HepG2 (cell line): ENCODE results near the gene STX1B. TPM values are rescaled to one million over a fixed set of nuclear protein-coding genes. Genes with fewer than 3 reads are reported as not detected.

Experiments
- DMAP1 ChIP-seq: IDR thresholded peaks from 2 replicates; pipeline ENCODE4 v1.6.1; 2016
- ELF1 ChIP-seq: sonication (generic); formaldehyde crosslinking; IDR thresholded peaks from 2 replicates; pipeline ENCODE4 v1.4.0; 2020; ENCODE audit warnings: missing genetic modification reagents
- GATA4 ChIP-seq: sonication (generic); IDR thresholded peaks from 2 replicates; pipeline ENCODE4 v1.6.1; 2016; ENCODE audit warnings: antibody characterized with exemption, low read depth, borderline replicate concordance
- HMG20B ChIP-seq: conservative IDR thresholded peaks from 2 replicates; pipeline ENCODE4 v1.6.1; 2016; ENCODE audit warnings: missing genetic modification reagents, missing compliant biosample characterization
- MIXL1 ChIP-seq: IDR thresholded peaks from 2 replicates; pipeline ENCODE4 v1.6.1; 2016
- MTA1 ChIP-seq: sonication (generic); formaldehyde crosslinking; IDR thresholded peaks from 2 replicates; pipeline ENCODE4 v1.4.0; 2020; ENCODE audit warnings: missing genetic modification reagents, mild to moderate bottlenecking, borderline replicate concordance
- MXI1 ChIP-seq: IDR thresholded peaks from 3 replicates; pipeline ENCODE4 v1.6.1; 2012; ENCODE audit warnings: low read depth, low read length, inconsistent platforms, borderline replicate concordance
- RBFOX2 ChIP-seq: fragments of 200-400 bp; formaldehyde crosslinking; IDR thresholded peaks from 2 replicates; pipeline ENCODE4 v1.6.1; 2017; ENCODE audit warnings: low read depth, mild to moderate bottlenecking, low read length
- RELA ChIP-seq: sonication (generic); formaldehyde crosslinking; IDR thresholded peaks from 2 replicates; pipeline ENCODE4 v1.4.0; 2020; ENCODE audit warnings: missing genetic modification reagents
- TAF15 ChIP-seq: fragments of 200-400 bp; formaldehyde crosslinking; IDR thresholded peaks from one replicate; pipeline ENCODE4 v1.6.1; 2018; ENCODE audit warnings: mild to moderate bottlenecking, low read depth, low read length; ENCODE audit not compliant: poor library complexity, severe bottlenecking
- ZBTB21 ChIP-seq: sonication (generic); formaldehyde crosslinking; IDR thresholded peaks from 2 replicates; pipeline ENCODE4 v1.4.0; 2020; ENCODE audit warnings: missing genetic modification reagents
- ZNF414 ChIP-seq: sonication (generic); formaldehyde crosslinking; IDR thresholded peaks from 2 replicates; pipeline ENCODE4 v1.5.0; 2020; ENCODE audit warnings: missing genetic modification reagents
- ZNF720 ChIP-seq: sonication (generic); formaldehyde crosslinking; IDR thresholded peaks from 2 replicates; pipeline ENCODE4 v1.4.0; 2020; ENCODE audit warnings: missing genetic modification reagents
- ZNF768 ChIP-seq: sonication (generic); formaldehyde crosslinking; IDR thresholded peaks from 2 replicates; pipeline ENCODE4 v1.4.0; 2020; ENCODE audit warnings: missing genetic modification reagents
- ZUFSP ChIP-seq: sonication (generic); formaldehyde crosslinking; IDR thresholded peaks from 2 replicates; pipeline ENCODE4 v1.9.0; 2021; ENCODE audit warnings: missing genetic modification reagents, mild to moderate bottlenecking, borderline replicate concordance
- polyA plus RNA-seq, 8 experiments: library from polyadenylated mRNA; depleted of rRNA in 3 of 8; stranded (reverse) in 7 of 8; unstranded in 1 of 8; fragments of >200 nt; fragmentation: Illumina TruSeq in 4 of 8; extraction: Trizol in 4 of 8; gene quantifications; 2 replicates each; pipeline versions ENCODE4 v1.2.1 to v1.2.3, GENCODE V29; 2011 to 2016; ENCODE audit warnings: low read depth in 4 of 8, missing spikeins in 1 of 8, mixed read lengths in 1 of 8; ENCODE audit not compliant: insufficient read depth in 1 of 8
- total RNA-seq, 5 experiments: library from RNA; depleted of rRNA; stranded (reverse); fragments of >200 nt; fragmentation: Illumina TruSeq; extraction: Trizol; gene quantifications; 2 replicates each; pipeline ENCODE4 v1.2.3, GENCODE V29; 2016; ENCODE audit warnings: low read depth in 1 of 5
- TF ChIP-seq, protein P1 (sequence below): sonication (generic); formaldehyde crosslinking; IDR thresholded peaks from 2 replicates; pipeline ENCODE4 v1.4.0; 2020; ENCODE audit warnings: missing genetic modification reagents
- TF ChIP-seq, protein P2 (sequence below): sonication (generic); formaldehyde crosslinking; IDR thresholded peaks from one replicate; pipeline ENCODE4 v1.5.1; 2020; ENCODE audit warnings: mild to moderate bottlenecking, missing genetic modification reagents; ENCODE audit errors: not compliant biosample characterization

STX1B gene
- total and polyA plus RNA-seq, 2 of the 13 experiments (the other 11 are each of a cell fraction or from before 2014, with no cell fraction given), result 2.1 to 3.0 TPM

DNA sequence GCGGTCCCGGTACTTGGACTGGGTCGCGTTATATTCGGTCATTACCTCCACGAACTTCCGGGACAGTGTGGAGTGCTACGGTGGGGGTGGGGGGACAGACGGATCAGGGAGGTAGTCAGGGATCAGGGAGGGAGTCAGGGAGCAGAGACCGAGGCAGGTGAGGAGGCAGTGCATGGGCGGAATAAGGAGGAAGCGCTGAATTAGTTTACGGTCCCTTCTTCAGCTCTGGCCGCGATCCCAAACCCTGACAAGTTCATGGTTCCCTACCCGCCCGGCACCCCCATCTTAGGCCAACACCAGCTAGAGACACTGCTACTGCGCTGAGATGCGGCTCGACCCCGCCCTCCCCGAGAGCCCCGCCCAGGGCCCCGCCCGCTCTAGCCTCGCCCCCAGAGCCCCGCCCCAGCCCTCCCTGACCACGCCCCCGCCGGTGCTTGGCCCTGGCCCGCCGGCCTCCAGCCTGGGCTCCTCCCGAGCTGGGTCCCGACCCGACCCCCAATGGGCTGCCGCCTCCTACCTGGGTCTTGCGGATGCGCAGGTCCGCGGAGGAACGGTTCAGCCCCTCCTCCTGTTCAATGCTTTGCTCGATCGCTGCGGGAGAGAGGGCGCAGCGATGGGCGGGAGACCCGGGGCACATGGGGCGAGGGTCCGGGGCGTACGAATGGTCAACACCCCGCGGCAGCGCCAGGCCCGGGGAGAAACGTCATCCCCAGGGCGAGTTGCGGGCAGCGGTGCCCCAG, 13.3 kb downstream of the STX1B start (continued):
- TF ChIP-seq ZUFSP (CRISPR knock-in tag), result no peak
- TF ChIP-seq, protein P1, sequence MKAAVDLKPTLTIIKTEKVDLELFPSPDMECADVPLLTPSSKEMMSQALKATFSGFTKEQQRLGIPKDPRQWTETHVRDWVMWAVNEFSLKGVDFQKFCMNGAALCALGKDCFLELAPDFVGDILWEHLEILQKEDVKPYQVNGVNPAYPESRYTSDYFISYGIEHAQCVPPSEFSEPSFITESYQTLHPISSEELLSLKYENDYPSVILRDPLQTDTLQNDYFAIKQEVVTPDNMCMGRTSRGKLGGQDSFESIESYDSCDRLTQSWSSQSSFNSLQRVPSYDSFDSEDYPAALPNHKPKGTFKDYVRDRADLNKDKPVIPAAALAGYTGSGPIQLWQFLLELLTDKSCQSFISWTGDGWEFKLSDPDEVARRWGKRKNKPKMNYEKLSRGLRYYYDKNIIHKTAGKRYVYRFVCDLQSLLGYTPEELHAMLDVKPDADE (CRISPR knock-in tag), result 0 out of 2 replicates have a peak, but pooled peaks have one; percentile 28
- no peak; the same call in 1 of the 2 replicates for TF ChIP-seq GATA4
- TF ChIP-seq MXI1, result 0 out of 3 replicates have a peak, but pooled peaks have one; percentile 43
- peak; percentile 63 for TF ChIP-seq TAF15
- peak; percentile 19 for TF ChIP-seq ELF1 (CRISPR knock-in tag)
- peak; percentile 63 for TF ChIP-seq ZBTB21
- TF ChIP-seq MIXL1 (CRISPR knock-in tag), result peak; percentile 12; the same call in 1 of the 2 replicates
- no peak for TF ChIP-seq HMG20B (CRISPR knock-in tag)
- TF ChIP-seq, protein P2, sequence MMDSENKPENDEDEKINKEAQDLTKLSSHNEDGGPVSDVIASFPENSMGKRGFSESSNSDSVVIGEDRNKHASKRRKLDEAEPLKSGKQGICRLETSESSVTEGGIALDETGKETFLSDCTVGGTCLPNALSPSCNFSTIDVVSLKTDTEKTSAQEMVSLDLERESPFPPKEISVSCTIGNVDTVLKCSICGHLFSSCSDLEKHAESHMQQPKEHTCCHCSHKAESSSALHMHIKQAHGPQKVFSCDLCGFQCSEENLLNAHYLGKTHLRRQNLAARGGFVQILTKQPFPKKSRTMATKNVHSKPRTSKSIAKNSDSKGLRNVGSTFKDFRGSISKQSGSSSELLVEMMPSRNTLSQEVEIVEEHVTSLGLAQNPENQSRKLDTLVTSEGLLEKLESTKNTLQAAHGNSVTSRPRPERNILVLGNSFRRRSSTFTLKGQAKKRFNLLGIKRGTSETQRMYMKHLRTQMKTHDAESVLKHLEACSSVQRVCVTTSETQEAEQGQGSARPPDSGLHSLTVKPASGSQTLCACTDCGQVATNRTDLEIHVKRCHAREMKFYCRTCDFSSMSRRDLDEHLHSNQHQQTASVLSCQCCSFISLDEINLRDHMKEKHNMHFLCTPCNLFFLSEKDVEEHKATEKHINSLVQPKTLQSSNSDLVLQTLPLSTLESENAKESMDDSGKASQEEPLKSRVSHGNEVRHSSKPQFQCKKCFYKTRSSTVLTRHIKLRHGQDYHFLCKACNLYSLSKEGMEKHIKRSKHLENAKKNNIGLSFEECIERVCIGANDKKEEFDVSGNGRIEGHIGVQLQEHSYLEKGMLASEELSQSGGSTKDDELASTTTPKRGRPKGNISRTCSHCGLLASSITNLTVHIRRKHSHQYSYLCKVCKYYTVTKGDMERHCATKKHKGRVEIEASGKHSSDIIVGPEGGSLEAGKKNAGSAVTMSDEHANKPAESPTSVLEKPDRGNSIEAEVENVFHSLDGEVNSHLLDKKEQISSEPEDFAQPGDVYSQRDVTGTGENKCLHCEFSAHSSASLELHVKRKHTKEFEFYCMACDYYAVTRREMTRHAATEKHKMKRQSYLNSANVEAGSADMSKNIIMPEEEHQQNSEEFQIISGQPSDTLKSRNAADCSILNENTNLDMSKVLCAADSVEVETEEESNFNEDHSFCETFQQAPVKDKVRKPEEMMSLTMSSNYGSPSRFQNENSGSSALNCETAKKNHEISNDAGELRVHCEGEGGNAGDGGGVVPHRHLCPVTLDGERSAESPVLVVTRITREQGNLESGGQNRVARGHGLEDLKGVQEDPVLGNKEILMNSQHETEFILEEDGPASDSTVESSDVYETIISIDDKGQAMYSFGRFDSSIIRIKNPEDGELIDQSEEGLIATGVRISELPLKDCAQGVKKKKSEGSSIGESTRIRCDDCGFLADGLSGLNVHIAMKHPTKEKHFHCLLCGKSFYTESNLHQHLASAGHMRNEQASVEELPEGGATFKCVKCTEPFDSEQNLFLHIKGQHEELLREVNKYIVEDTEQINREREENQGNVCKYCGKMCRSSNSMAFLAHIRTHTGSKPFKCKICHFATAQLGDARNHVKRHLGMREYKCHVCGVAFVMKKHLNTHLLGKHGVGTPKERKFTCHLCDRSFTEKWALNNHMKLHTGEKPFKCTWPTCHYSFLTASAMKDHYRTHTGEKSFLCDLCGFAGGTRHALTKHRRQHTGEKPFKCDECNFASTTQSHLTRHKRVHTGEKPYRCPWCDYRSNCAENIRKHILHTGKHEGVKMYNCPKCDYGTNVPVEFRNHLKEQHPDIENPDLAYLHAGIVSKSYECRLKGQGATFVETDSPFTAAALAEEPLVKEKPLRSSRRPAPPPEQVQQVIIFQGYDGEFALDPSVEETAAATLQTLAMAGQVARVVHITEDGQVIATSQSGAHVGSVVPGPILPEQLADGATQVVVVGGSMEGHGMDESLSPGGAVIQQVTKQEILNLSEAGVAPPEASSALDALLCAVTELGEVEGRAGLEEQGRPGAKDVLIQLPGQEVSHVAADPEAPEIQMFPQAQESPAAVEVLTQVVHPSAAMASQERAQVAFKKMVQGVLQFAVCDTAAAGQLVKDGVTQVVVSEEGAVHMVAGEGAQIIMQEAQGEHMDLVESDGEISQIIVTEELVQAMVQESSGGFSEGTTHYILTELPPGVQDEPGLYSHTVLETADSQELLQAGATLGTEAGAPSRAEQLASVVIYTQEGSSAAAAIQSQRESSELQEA (CRISPR knock-in tag), result no peak
- TF ChIP-seq RBFOX2, result peak; percentile 96
- peak; percentile 65; the same call in 1 of the 2 replicates for TF ChIP-seq ZNF720 (CRISPR knock-in tag)
- peak; percentile 57 for TF ChIP-seq DMAP1 (CRISPR knock-in tag)
- peak; percentile 89; the same call in 1 of the 2 replicates for TF ChIP-seq MTA1
- peak; percentile 74 for TF ChIP-seq ZNF768 (CRISPR knock-in tag)
- peak; percentile 56 for TF ChIP-seq ZNF414 (CRISPR knock-in tag)
- TF ChIP-seq RELA, result no peak; the same call in 1 of the 2 replicates
